Fibroblast of mammary gland (primary cell): ENCODE measurements around the gene DCPS.
"Not testable (repeated sequence)": the region's sequence is repeated elsewhere in the genome, so short reads cannot be mapped to it uniquely, and the experiment has no call there.

Experiments
- DNase-seq: peaks from one replicate; pipeline ENCODE4 v3.0.0-alpha.2; 2010; ENCODE audit warnings: low read depth
- H3K4me3 ChIP-seq: 2 replicates; pipeline ENCODE4 v1.5.1; 2011; ENCODE audit warnings: low read depth, mild to moderate bottlenecking, low read length, moderate library complexity; ENCODE audit not compliant: control insufficient read depth
- TF ChIP-seq, protein P1 (sequence below): conservative IDR thresholded peaks from 2 replicates; pipeline ENCODE4 v1.5.1; 2011; ENCODE audit warnings: low read depth, low read length, inconsistent platforms; ENCODE audit not compliant: control insufficient read depth, insufficient read depth

DCPS gene, protein sequence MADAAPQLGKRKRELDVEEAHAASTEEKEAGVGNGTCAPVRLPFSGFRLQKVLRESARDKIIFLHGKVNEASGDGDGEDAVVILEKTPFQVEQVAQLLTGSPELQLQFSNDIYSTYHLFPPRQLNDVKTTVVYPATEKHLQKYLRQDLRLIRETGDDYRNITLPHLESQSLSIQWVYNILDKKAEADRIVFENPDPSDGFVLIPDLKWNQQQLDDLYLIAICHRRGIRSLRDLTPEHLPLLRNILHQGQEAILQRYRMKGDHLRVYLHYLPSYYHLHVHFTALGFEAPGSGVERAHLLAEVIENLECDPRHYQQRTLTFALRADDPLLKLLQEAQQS

DNA sequence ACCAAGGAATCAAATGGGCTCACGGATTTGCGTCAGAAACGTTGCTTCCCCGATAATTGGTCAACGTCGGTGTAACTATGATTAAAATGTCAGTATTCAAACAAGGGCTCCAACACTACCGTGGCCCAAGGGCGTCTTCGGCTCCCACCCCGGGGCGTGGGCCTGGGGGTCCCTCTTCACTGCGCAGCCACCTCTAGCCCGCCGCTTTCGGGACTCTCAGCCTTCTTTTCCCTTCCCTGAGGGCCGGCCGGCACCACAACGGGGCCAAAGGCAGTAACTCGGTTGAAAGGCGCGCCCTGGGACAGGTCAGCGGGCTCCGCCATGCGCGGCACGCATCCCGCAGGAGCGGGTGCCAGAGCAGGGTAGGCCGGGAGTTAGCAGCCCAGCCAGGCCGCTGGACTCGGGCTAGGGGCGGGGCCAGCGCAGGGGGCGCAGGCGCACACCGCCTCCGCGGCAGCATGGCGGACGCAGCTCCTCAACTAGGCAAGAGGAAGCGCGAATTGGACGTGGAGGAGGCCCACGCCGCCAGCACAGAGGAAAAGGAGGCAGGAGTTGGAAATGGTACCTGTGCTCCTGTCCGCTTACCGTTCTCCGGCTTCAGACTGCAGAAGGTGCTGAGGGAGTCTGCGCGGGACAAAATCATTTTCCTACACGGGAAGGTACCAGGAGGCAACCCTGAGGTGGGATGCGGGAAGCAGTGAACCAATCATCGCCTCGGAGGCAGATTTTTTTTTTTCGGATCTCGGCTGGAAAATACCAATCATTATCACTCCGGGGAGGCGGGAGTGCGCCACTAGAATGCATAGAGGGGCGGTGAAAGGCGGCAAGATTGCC is at the start of gene DCPS:
Gene DCPS (plus strand): TSS at position 438 of the 834 bp plus-strand sequence. CDS start 21 bp downstream, at position 459.
- peak within 1 kb of the TSS; percentile 87 for H3K4me3 ChIP-seq
- peak; percentile 85 for DNase-seq
- TF ChIP-seq, protein P1, sequence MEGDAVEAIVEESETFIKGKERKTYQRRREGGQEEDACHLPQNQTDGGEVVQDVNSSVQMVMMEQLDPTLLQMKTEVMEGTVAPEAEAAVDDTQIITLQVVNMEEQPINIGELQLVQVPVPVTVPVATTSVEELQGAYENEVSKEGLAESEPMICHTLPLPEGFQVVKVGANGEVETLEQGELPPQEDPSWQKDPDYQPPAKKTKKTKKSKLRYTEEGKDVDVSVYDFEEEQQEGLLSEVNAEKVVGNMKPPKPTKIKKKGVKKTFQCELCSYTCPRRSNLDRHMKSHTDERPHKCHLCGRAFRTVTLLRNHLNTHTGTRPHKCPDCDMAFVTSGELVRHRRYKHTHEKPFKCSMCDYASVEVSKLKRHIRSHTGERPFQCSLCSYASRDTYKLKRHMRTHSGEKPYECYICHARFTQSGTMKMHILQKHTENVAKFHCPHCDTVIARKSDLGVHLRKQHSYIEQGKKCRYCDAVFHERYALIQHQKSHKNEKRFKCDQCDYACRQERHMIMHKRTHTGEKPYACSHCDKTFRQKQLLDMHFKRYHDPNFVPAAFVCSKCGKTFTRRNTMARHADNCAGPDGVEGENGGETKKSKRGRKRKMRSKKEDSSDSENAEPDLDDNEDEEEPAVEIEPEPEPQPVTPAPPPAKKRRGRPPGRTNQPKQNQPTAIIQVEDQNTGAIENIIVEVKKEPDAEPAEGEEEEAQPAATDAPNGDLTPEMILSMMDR, result no peak

DNA sequence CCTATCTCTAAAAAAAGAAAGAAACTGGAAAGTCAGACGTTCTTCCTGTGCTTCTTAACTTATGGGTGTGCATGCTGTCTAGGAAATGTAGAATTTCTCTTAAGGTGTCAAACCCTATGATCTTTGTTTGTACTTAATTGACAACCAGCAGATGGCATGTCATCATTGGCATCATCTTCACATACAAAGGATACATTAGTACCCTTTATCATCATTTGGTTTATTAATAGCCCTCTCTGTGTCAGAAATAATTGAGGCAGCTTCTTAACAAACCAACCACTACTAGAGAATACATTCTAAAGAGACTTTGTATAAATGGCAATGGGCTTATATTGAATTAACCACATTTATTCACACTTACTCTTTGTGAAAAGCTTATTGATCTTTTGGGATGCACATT is 49.0 kb upstream of the DCPS start:
- H3K4me3 ChIP-seq, result no peak overlapping the region
- no peak for DNase-seq
- TF ChIP-seq, protein P1, result no peak

DNA sequence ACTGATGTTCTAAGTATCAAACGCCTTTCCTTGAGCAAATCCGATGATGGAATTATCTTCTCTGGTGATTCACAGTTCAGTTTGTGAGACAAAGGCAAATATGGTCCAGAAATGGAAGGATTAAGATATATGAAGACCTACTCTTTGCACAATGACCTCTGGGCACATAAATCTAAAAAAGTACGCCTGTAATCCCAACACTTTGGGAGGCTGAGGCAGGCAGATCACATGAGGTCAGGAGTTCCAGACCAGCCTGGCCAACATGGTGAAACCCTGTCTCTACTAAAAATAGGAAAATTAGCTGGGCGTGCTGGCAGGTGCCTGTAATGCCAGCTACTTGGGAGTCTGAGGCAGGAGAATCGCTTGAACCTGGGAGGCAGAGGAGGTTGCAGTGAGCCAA is 48.4 kb upstream of the DCPS start:
- DNase-seq, H3K4me3 ChIP-seq: not testable (repeated sequence)

DNA sequence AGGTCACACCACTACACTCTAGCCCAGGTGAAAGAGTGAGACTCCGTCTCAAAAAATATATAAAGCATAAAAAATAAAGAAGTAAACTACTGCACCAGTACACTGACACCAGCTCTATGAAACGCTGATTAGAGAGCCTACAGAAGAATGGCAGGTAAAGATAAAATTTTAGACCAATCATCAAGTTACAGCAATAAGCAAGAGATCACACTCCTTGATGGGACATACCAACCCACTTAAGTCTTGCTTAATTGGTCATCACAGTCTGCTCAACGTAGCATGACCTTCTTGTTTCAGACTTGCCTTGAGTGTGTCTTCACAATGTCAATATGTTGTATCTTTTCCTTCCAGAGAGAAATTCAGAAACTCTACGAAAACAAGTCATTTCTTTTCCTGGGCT is 47.6 kb upstream of the DCPS start:
- no peak overlapping the region for H3K4me3 ChIP-seq
- DNase-seq, result no peak
- TF ChIP-seq, protein P1, result no peak

DNA sequence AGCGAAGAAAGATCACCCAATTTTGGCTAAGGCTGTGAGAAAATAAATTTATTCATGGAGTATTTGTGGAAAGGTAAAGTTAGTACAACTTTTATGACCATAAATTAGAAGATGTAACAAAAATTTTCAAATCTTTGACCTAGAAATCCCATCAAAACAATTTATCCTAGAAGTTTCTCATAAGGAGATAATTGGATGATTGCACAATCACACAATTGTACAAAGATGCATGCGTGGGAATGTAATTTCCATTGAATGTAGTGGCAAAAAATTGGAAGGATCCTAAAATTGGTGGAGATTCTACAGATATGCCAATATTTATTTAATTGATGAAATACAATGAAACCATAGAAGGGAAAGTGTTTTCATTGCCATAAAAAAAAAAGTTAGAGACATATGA is 46.7 kb upstream of the DCPS start:
- H3K4me3 ChIP-seq, result no peak overlapping the region
- TF ChIP-seq, protein P1, result no peak
- DNase-seq, result no peak

DNA sequence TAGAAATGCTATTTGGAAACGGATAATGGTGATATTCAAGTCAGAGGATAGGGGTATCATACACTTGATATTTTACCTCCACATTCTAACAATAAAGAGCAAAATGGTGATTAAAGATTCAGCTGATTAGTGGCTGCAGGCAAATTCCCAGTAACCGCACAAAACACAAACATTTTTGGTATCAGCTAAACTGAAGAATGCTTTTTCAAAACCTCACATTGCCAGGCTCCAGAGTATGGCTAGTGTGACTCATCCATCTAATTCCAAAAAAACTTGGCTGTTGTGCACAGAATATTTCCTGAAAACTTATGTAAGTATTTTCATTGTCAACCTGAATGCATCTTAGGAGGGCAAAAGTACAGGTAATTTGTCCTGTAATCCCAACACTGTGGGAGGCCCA is 46.1 kb upstream of the DCPS start:
- peak; percentile 44 for DNase-seq
- no peak overlapping the region for H3K4me3 ChIP-seq
- TF ChIP-seq, protein P1, result no peak

DNA sequence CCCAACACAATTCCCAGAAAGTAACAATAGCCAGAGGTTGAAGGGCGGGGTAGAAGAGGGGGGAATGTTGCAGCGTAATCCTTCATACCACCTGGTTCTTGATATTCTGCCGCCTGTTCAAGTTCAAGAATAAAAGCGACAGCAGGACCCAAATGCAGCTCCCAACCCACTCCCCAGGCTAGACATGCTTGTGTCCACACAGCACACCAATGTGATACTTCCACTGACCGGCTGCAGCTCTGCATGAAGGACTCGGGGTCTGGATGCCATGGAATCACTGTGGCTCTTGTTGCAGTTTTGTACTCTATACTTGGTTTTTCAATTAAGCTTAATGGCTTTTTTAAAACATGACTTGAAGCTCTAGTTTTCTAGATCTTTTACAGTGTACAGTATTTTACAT is 41.6 kb upstream of the DCPS start:
- no peak overlapping the region for H3K4me3 ChIP-seq
- TF ChIP-seq, protein P1, result no peak
- DNase-seq, result no peak
